ENCODE results near the gene RYR1. TPM values are rescaled to one million over a fixed set of nuclear protein-coding genes. Genes with fewer than 3 reads are reported as not detected.

RYR1 gene
- polyA plus RNA-seq, 3 donors = 0.76 to 2.1 (median 2.1) TPM

DNA sequence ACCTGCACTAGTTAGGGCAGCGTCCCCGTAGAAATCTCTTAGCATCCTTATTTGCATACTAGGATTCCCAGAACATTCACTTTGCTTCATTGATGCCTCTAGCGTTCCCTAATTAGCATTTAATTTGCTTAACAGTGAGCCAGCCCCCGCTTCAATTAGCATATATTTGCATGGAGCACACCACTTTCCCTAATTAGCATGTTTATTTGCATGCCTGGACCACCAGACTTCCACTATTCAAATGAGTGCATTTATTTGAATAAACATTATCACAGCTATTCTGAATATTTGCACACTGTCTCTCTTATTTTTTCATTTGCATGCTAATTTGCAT is 69.6 kb downstream of the RYR1 start:
- Histone ChIP-seq H3K27me3 (ENCODE audit: control insufficient read depth in 2 of 2, insufficient read depth in 2 of 2, low read length in 2 of 2) (no peaks in the 10 kb centered on the region), H2AFZ (ENCODE audit: insufficient read depth, low read depth, low read length, poor library complexity, severe bottlenecking) (no peak overlapping the region), H3K9me3 (replicated peaks in 1 of 2; ENCODE audit: control insufficient read depth in 1 of 2, insufficient read depth in 1 of 2, low read length in 2 of 2) (peaks cover 0 to 7% of the 10 kb centered on the region in 2 donors), H3K4me1 (ENCODE audit: control insufficient read depth in 1 of 2, insufficient read depth in 2 of 2, low read length in 2 of 2) (peaks cover 6 to 11% of the 10 kb centered on the region in 2 donors), H3K4me2 (replicated peaks; ENCODE audit: extremely low read depth, low read length, poor library complexity, severe bottlenecking) (no peak overlapping the region), H3K9ac (ENCODE audit: insufficient read depth, low read length, poor library complexity, severe bottlenecking) (no peak overlapping the region), H3K79me2 (ENCODE audit: insufficient read depth, low read length) (no peaks in the 10 kb centered on the region), H3K27ac (ENCODE audit: low read depth in 1 of 2, low read length in 2 of 2) (no peak overlapping the region), H4K20me1 (ENCODE audit: insufficient read depth, low read length) (no peaks in the 10 kb centered on the region), H3K4me3 (replicated peaks in 1 of 3; ENCODE audit: low read depth in 2 of 3, low read length in 3 of 3) (no peak overlapping the region), H3K36me3 (replicated peaks in 1 of 2; ENCODE audit: control insufficient read depth in 1 of 2, insufficient read depth in 2 of 2, low read length in 2 of 2) (no peaks in the 10 kb centered on the region)
- H3K27ac Mint-ChIP-seq = no peak overlapping the region
- H3K4me1 Mint-ChIP-seq = peaks cover 3% of the 10 kb centered on the region
- intact Hi-C loops (cut with micrococcal nuclease) = no loop called here
- 84% methylated on average over 4 of the region's 4 CpGs for WGBS (ENCODE audit: insufficient coverage)
- H3K9me3 Mint-ChIP-seq = peaks cover 0 to 13% (median 8%) of the 10 kb centered on the region in 7 donors
- TF ChIP-seq, protein P1, sequence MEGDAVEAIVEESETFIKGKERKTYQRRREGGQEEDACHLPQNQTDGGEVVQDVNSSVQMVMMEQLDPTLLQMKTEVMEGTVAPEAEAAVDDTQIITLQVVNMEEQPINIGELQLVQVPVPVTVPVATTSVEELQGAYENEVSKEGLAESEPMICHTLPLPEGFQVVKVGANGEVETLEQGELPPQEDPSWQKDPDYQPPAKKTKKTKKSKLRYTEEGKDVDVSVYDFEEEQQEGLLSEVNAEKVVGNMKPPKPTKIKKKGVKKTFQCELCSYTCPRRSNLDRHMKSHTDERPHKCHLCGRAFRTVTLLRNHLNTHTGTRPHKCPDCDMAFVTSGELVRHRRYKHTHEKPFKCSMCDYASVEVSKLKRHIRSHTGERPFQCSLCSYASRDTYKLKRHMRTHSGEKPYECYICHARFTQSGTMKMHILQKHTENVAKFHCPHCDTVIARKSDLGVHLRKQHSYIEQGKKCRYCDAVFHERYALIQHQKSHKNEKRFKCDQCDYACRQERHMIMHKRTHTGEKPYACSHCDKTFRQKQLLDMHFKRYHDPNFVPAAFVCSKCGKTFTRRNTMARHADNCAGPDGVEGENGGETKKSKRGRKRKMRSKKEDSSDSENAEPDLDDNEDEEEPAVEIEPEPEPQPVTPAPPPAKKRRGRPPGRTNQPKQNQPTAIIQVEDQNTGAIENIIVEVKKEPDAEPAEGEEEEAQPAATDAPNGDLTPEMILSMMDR (IDR thresholded peaks at IDR 0.05) = no peak
- H3K4me3 Mint-ChIP-seq = no peak overlapping the region
- no peak for DNase-seq
- H3K27me3 Mint-ChIP-seq (ENCODE audit: low read depth in 3 of 3) = peaks cover 8 to 9% (median 8%) of the 10 kb centered on the region in 3 donors
- no peaks in the 10 kb centered on the region for H3K36me3 Mint-ChIP-seq

DNA sequence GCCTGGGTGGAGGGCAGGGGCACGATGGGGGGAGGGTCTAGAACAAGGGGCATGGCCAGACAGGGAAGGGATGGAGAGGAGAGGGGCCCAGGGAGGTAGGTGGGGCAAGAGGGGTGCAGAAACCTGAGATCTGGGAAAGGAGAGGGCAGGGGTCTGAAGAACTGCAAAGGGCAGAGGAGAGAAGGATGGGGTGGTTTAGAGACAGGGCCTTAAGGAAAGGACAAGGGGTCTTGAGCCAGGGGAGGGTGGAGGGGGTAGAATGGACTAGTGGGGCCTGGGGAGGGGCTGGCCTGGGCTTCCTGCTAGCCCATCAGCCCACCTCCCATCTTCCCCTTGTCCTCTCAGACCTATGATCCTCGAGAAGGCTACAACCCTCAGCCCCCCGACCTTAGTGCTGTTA is 72.5 kb downstream of the RYR1 start:
- peak overlapping the region; percentile 77 for H2AFZ ChIP-seq (ENCODE audit: insufficient read depth, low read depth, low read length, poor library complexity, severe bottlenecking)
- H3K27me3 Mint-ChIP-seq (ENCODE audit: low read depth in 3 of 3) = peaks cover 8 to 20% (median 11%) of the 10 kb centered on the region in 3 donors
- WGBS (ENCODE audit: insufficient coverage) = 17% methylated on average over 1 of the region's 3 CpGs

More for the DNA sequence above, 72.5 kb downstream of the RYR1 start:
- no peak overlapping the region for H3K4me3 ChIP-seq (replicated peaks in 1 of 3; ENCODE audit: low read depth in 2 of 3, low read length in 3 of 3)
- no peak overlapping the region for H3K27ac ChIP-seq (ENCODE audit: low read depth in 1 of 2, low read length in 2 of 2)
- TF ChIP-seq, protein P1 (IDR thresholded peaks at IDR 0.05) = no peak
- peaks cover 0 to 7% of the 10 kb centered on the region in 2 donors for H3K9me3 ChIP-seq (replicated peaks in 1 of 2; ENCODE audit: control insufficient read depth in 1 of 2, insufficient read depth in 1 of 2, low read length in 2 of 2)
- H3K36me3 Mint-ChIP-seq = no peaks in the 10 kb centered on the region
- no peak overlapping the region for H3K27ac Mint-ChIP-seq
- no peak overlapping the region for H3K4me2 ChIP-seq (replicated peaks; ENCODE audit: extremely low read depth, low read length, poor library complexity, severe bottlenecking)
- no peak overlapping the region for H3K4me3 Mint-ChIP-seq
- H3K79me2 ChIP-seq (ENCODE audit: insufficient read depth, low read length) = no peaks in the 10 kb centered on the region
- H3K27me3 ChIP-seq (ENCODE audit: control insufficient read depth in 2 of 2, insufficient read depth in 2 of 2, low read length in 2 of 2) = no peaks in the 10 kb centered on the region
- intact Hi-C loops (cut with micrococcal nuclease) = loop anchor here in 1 of 2 donors (5.0 kb wide), 1 partner anchor 104 kb away; the partner anchor contains the start of gene FAM98C
- peaks cover 0 to 13% (median 8%) of the 10 kb centered on the region in 7 donors for H3K9me3 Mint-ChIP-seq
- peaks cover 6 to 11% of the 10 kb centered on the region in 2 donors for H3K4me1 ChIP-seq (ENCODE audit: control insufficient read depth in 1 of 2, insufficient read depth in 2 of 2, low read length in 2 of 2)
- peaks cover 3% of the 10 kb centered on the region for H3K4me1 Mint-ChIP-seq
- no peak overlapping the region for H3K9ac ChIP-seq (ENCODE audit: insufficient read depth, low read length, poor library complexity, severe bottlenecking)
- DNase-seq = no peak
- no peaks in the 10 kb centered on the region for H4K20me1 ChIP-seq (ENCODE audit: insufficient read depth, low read length)
- H3K36me3 ChIP-seq (replicated peaks in 1 of 2; ENCODE audit: control insufficient read depth in 1 of 2, insufficient read depth in 2 of 2, low read length in 2 of 2) = no peaks in the 10 kb centered on the region
